OCI-LY7 (cell line): ENCODE measurements around the gene PTPRM. TPM values are rescaled to one million over a fixed set of nuclear protein-coding genes. Genes with fewer than 3 reads are reported as not detected.
A peak's percentile ranks its signal among the peaks of the same experiment; 100 is the strongest.

Experiments
- BruUV-seq: library from RNA; stranded (reverse); fragments of 400-500 nt; replicated peaks from 2 replicates; lab custom pipeline; 2021; lab: Mats Ljungman, UMichigan
- CTCF ChIA-PET: fragments of 300-600 bp; sonication (Branson Sonifier 250); formaldehyde crosslinking; loops from one replicate; lab custom pipeline; 2022; ENCODE audit warnings: antibody characterized with exemption; ENCODE audit not compliant: unreplicated experiment; lab: Charles Lee
- POLR2A ChIA-PET: fragments of 300-600 bp; sonication (Branson Sonifier 250); formaldehyde crosslinking; loops from one replicate; lab custom pipeline; 2022; ENCODE audit warnings: antibody characterized with exemption; lab: Charles Lee
- DNase-seq: peaks from one replicate; pipeline ENCODE4 v3.0.0-alpha.2; 2015; ENCODE audit warnings: low spot score
- H2AFZ ChIP-seq: fragments of 200-600 bp; sonication (generic), shearing (Covaris generic); 2 replicates; pipeline ENCODE4 v1.6.1; 2014; ENCODE audit warnings: mild to moderate bottlenecking, antibody characterized with exemption, low read length, moderate library complexity
- H3K27ac ChIP-seq: fragments of 200-600 bp; sonication (generic); 2 replicates; pipeline ENCODE4 v1.5.1; 2014; ENCODE audit warnings: mixed run types, low read depth, mild to moderate bottlenecking, moderate library complexity, low read length, inconsistent platforms; ENCODE audit not compliant: poor library complexity, severe bottlenecking
- H3K36me3 ChIP-seq: fragments of 200-600 bp; sonication (generic); 2 replicates; pipeline ENCODE4 v1.6.1; 2014; ENCODE audit warnings: mild to moderate bottlenecking, antibody characterized with exemption, low read length, moderate library complexity, mixed read lengths; ENCODE audit not compliant: insufficient read depth
- H3K4me1 ChIP-seq: fragments of 200-600 bp; sonication (generic); 2 replicates; pipeline ENCODE4 v1.5.1; 2014; ENCODE audit warnings: mild to moderate bottlenecking, low read length; ENCODE audit not compliant: insufficient read depth, poor library complexity, severe bottlenecking
- H3K4me2 ChIP-seq: fragments of 200-600 bp; sonication (generic); 2 replicates; pipeline ENCODE4 v1.6.1; 2014; ENCODE audit warnings: mild to moderate bottlenecking, low read length
- H3K4me3 ChIP-seq: fragments of 200-600 bp; sonication (generic); 2 replicates; pipeline ENCODE4 v1.5.1; 2014; ENCODE audit warnings: mild to moderate bottlenecking, low read depth, low read length; ENCODE audit not compliant: poor library complexity, severe bottlenecking
- H3K79me2 ChIP-seq: fragments of 200-600 bp; sonication (generic); 2 replicates; pipeline ENCODE4 v1.6.1; 2016; ENCODE audit warnings: low read depth, mild to moderate bottlenecking, low read length, moderate library complexity, mixed read lengths; ENCODE audit not compliant: insufficient read depth
- H3K9me2 ChIP-seq: fragments of 200-600 bp; sonication (generic); 2 replicates; pipeline ENCODE4 v1.6.1; 2016; ENCODE audit warnings: mild to moderate bottlenecking, low read length, mixed read lengths; ENCODE audit not compliant: insufficient read depth
- H3K9me3 ChIP-seq: fragments of 200-600 bp; sonication (generic); 2 replicates; pipeline ENCODE4 v1.6.1; 2014; ENCODE audit warnings: mild to moderate bottlenecking, mixed run types, low read length, mixed read lengths
- H4K20me1 ChIP-seq: fragments of 200-600 bp; sonication (generic); 2 replicates; pipeline ENCODE4 v1.6.1; 2014; ENCODE audit warnings: mild to moderate bottlenecking, antibody characterized with exemption, low read length, moderate library complexity, mixed read lengths; ENCODE audit not compliant: insufficient read depth
- CTCF ChIP-seq: fragments of 200-600 bp; sonication (generic); conservative IDR thresholded peaks from 2 replicates; pipeline ENCODE4 v1.5.1; 2014; ENCODE audit warnings: mild to moderate bottlenecking, antibody characterized with exemption, low read length, moderate library complexity, mixed read lengths
- EZH2phosphoT487 ChIP-seq: fragments of 200-600 bp; sonication (generic); IDR thresholded peaks from 2 replicates; pipeline ENCODE4 v1.6.1; 2018; ENCODE audit warnings: low read depth, borderline replicate concordance, mild to moderate bottlenecking, mixed run types, antibody characterized with exemption, low read length, moderate library complexity, mixed read lengths
- intact Hi-C: fragments of 100-400 bp; cut with micrococcal nuclease; formaldehyde crosslinking; loops from one replicate; pipeline ENCODE4 v1.10.0; 2022; ENCODE audit not compliant: unreplicated experiment
- total RNA-seq, 2 experiments: library from RNA; depleted of rRNA in 1 of 2; stranded (reverse); fragments of >200 nt in 1 of 2; shearing (Covaris generic) in 1 of 2; gene quantifications; 2 replicates each; pipeline ENCODE4 v1.2.3, GENCODE V29; 2014 to 2022

Gene PTPRM
- total RNA-seq, 2 experiments from 2014 or later = not detected

- intact Hi-C loops = no loop called here
- peak overlapping the region; percentile 19 for H2AFZ ChIP-seq
- TF ChIP-seq EZH2phosphoT487 (no peak), CTCF (no peak)
- H3K4me2 ChIP-seq = peak overlapping the region; percentile 42
- no peak overlapping the region for H3K27ac ChIP-seq
- no peaks in the 10 kb centered on the region for H3K36me3 ChIP-seq
- no peaks in the 10 kb centered on the region for H3K4me1 ChIP-seq
- H3K9me3 ChIP-seq = no peaks in the 10 kb centered on the region
- no peaks in the 10 kb centered on the region for H3K79me2 ChIP-seq
- POLR2A ChIA-PET = no interaction called here
- no peaks in the 10 kb centered on the region for H4K20me1 ChIP-seq
- no TSS peak for BruUV-seq
- no peak overlapping the region for H3K4me3 ChIP-seq
- DNase-seq = peak; percentile 16
- no peaks in the 10 kb centered on the region for H3K9me2 ChIP-seq
- CTCF ChIA-PET = no interaction called here
These were observed 255.6 kb downstream of the PTPRM start for GRCh38 chr18:7822435-7823331.

GRCh38 chr18:7824970-7825369 is 257.9 kb downstream of the PTPRM start:
- H2AFZ ChIP-seq = no peak overlapping the region
- no peaks in the 10 kb centered on the region for H3K79me2 ChIP-seq
- intact Hi-C loops = no loop called here
- ChIA-PET POLR2A (interaction anchor here (0.7 kb wide), 1 partner anchor 717 kb away, joined by 3 read pairs; no protein-coding TSS in a partner anchor), CTCF (no interaction called here)
- H3K36me3 ChIP-seq = no peaks in the 10 kb centered on the region
- H3K4me3 ChIP-seq = no peak overlapping the region
- BruUV-seq = no TSS peak
- no peak for DNase-seq
- no peak overlapping the region for H3K4me2 ChIP-seq
- H3K4me1 ChIP-seq = no peaks in the 10 kb centered on the region
- H3K9me2 ChIP-seq = no peaks in the 10 kb centered on the region
- H3K9me3 ChIP-seq = no peaks in the 10 kb centered on the region
- no peaks in the 10 kb centered on the region for H4K20me1 ChIP-seq
- no peak overlapping the region for H3K27ac ChIP-seq
- TF ChIP-seq CTCF (no peak), EZH2phosphoT487 (no peak)

GRCh38 chr18:7830468-7830867 is 263.4 kb downstream of the PTPRM start:
- intact Hi-C loops = no loop called here
- Histone ChIP-seq H3K9me2 (no peaks in the 10 kb centered on the region), H3K36me3 (no peaks in the 10 kb centered on the region), H3K27ac (no peak overlapping the region), H3K9me3 (no peaks in the 10 kb centered on the region), H3K4me2 (no peak overlapping the region), H2AFZ (no peak overlapping the region), H3K4me3 (no peak overlapping the region), H4K20me1 (no peaks in the 10 kb centered on the region), H3K79me2 (no peaks in the 10 kb centered on the region), H3K4me1 (no peaks in the 10 kb centered on the region)
- ChIA-PET CTCF (no interaction called here), POLR2A (no interaction called here)
- TF ChIP-seq EZH2phosphoT487 (no peak), CTCF (no peak)
- BruUV-seq = no TSS peak
- peak; percentile 50 for DNase-seq
